ENCODE measurements around the gene BRMS1L.
"Not testable (repeated sequence)": the region's sequence is repeated elsewhere in the genome, so short reads cannot be mapped to it uniquely, and the experiment has no call there.

BRMS1L gene

DNA sequence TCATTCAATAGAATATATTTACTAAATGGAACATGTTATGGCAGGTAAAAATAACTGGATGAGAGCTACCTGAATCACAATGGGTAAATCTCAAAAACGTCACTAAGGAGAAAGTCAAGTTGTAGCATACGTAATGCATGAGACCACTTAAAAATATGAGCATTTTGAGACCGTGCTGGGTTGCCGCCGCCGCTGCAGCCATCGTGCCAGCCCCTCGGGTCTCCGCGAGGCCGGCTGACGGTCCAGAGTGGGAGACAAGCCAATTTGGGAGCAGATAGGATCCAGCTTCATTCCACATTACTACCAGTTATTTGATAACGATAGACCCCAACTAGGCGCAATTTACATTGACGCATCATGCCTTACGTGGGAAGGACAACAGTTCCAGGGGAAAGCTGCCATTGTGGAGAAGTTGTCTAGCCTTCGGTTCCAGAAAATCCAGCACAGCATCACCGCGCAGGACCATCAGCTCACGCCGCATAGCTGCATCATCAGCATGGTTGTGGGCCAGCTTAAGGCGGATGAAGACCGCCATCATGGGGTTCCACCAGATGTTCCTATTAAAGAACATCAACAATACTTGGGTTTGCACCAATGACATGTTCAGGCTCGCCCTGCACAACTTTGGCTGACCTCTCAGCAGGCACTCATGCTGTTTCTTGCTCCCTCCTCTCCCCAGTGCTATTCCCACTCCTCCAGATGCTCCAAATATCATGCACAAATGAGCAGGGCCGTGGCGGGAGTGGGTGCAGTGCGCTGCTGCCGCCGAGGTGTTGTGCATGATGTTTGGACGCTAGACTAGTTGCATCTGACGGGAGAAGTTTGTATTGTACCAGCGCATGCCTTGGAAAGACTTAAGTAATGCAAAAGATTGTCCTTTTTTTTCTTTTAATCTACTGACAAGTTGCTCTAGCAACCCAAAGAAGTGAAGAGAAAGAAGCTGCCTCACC is 6.3 kb upstream of the BRMS1L start:
- no peak for FAIRE-seq
- DNase-seq (ENCODE audit: extremely low spot score, insufficient read length, low read depth), result no peak

DNA sequence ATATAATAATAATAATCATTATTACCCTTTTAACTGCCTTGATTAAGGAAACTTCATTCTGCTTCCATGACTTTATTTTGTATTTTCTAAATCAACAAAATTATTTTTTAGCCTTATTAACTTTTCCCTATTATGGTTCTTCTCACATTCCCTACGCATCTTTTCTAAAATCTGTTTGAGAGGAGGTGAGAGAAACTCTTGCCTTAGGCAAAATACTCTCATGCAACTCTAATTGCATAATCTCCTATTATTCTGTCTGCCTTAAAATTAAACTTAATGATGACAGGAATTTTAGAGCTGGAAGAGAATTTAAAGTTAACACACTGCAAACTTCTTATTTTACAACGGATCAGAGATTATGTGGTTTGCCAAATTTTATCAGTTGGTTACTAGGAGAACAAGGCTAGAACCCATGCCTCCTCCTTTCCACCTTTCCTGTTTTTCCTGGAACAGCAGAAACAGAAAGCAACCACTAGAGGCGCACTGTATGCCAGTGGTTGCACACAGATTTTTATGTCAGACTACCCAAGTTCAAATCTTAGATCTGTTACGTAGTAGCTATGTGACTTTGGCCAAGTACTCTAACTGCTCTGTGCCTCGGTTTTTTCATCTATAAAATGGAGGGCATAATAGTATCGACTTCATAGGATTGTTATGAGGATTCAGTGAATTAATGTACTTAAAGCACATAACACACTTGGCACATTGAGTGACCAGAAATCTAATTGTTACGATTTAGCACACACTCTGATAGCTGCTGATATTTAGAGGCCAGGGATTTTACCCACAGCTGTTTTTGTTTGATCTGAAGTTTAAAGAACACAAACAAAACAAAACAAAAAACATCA is 4.3 kb upstream of the BRMS1L start:
- no peak for DNase-seq (ENCODE audit: extremely low spot score, insufficient read length, low read depth)
- FAIRE-seq, result no peak

DNA sequence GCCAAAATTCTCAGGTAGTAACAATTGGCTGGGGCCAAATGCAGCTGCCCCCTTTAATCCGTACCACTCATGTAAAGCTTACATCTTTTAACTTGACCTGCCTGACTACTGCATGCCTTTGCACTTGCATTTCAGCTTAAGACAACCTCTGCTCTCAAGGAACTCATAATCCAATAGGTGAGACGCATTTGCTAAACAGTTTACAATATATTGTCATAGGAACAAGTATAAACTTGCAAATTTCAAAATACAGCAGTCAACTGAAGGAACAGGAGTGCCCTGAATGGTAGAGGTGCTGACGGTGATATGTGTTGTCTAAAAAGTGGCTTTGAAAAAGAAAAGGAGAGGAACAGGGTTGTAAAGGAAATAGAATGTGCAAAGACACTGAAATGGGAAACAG is 3.6 kb upstream of the BRMS1L start:
- no peak for DNase-seq (ENCODE audit: extremely low spot score, insufficient read length, low read depth)
- FAIRE-seq, result no peak

DNA sequence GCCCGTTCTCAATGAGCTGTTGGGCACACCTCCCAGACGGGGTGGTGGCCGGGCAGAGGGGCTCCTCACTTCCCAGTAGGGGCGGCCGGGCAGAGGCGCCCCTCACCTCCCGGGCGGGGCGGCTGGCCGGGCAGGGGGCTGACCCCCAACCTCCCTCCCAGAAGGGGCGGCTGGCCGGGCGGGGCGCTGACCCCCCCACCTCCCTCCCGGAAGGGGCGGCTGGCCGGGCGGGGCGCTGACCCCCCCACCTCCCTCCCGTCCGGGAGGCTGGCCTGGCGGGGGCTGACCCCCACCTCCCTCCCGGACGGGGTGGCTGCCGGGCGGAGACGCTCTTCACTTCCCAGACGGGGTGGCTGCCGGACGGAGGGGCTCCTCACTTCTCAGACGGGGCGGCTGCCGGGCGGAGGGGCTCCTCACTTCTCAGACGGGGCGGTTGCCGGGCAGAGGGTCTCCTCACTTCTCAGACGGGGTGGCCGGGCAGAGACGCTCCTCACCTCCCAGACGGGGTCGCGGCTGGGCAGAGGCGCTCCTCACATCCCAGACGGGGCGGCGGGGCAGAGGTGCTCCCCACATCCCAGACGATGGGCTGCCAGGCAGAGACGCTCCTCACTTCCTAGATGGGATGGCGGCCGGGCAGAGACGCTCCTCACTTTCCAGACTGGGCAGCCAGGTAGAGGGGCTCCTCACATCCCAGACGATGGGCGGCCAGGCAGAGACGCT is 1.5 kb upstream of the BRMS1L start:
- FAIRE-seq; DNase-seq (ENCODE audit: extremely low spot score, insufficient read length, low read depth): not testable (repeated sequence)

DNA sequence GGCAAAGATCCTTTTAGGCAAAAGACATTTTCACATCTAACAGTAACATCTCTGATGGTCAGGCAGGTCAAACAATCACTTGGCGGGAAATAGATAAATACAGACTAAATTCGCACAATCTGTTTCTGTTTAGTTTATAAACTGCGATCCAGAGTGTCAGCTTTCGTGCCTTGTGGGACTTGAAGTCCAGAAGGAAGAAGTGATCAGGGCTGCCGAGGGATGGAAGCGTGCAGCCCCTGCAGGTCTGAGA is 245 bp upstream of the BRMS1L start:
- no peak for FAIRE-seq
- DNase-seq (ENCODE audit: extremely low spot score, insufficient read length, low read depth), result no peak

GRCh38 chr14:35826952-35827416 is 846 bp downstream of the BRMS1L start:
- FAIRE-seq, result no peak
- DNase-seq (ENCODE audit: extremely low spot score, insufficient read length, low read depth), result no peak

GRCh38 chr14:35827678-35828472 is 1.7 kb downstream of the BRMS1L start:
- FAIRE-seq, result no peak
- no peak for DNase-seq (ENCODE audit: extremely low spot score, insufficient read length, low read depth)

- no peak for DNase-seq (ENCODE audit: extremely low spot score, insufficient read length, low read depth)
- no peak for FAIRE-seq
These were observed 3.3 kb downstream of the BRMS1L start for GRCh38 chr14:35829449-35829848.

- FAIRE-seq, result no peak
- no peak for DNase-seq (ENCODE audit: extremely low spot score, insufficient read length, low read depth)
These were observed 9.3 kb downstream of the BRMS1L start for GRCh38 chr14:35835208-35835982.

- not testable (repeated sequence) for DNase-seq (ENCODE audit: extremely low spot score, insufficient read length, low read depth); FAIRE-seq
These were observed 15.6 kb downstream of the BRMS1L start for GRCh38 chr14:35841704-35842103.

DNA sequence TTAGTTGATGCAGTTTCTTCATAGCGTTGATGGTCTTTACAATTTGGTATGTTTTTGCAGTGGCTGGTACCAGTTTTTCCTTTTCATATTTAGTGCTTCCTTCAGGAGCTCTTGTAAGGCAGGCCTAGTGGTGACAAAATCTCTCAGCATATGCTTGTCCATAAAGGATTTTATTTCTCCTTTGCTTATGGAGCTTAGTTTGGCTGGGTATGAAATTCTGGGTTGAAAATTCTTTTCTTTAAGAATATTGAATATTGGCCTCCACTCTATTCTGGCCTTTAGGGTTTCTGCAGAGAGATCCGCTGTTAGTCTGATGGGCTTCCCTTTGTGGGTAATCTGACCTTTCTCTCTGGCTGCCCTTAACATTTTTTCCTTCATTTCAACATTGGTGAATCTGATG is 16.1 kb downstream of the BRMS1L start:
- FAIRE-seq; DNase-seq (ENCODE audit: extremely low spot score, insufficient read length, low read depth): not testable (repeated sequence)

DNA sequence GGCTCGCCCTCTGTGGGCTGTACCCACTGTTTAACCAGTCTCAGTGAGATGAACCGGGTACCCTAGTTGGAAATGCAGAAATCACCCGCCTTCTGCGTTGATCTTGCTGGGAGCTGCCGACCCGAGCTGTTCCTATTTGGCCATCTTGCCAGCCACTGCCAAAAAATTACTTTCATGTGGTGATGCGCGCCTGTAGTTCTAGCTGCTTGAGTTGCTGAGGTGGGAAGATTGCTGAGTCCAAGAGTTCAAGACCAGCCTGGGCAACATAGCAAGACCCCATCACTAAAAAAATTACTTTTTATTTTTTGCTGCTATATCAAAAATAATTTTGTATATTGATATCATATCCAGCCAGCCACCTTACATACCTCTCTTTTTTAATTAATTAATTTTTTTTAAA is 18.4 kb downstream of the BRMS1L start:
- no peak for FAIRE-seq
- DNase-seq (ENCODE audit: extremely low spot score, insufficient read length, low read depth), result no peak

DNA sequence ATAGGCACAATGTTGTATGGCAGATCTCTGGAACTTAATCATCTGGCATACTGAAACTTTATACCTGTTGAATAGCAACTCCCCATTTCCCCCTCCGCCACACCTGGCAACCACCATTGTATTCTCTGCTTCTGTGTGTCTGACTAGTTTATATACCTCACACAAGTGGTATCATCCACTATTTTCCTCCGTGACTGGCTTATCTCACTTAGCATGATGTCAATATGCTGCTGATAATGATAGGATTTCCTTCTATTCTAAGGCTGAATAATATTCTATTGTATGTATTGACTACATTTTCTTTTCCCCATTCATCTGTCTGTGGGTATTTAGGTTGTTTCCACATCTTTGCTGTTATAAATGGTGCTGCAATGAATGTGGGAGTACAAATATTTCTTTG is 21.5 kb downstream of the BRMS1L start:
- FAIRE-seq, result no peak
- no peak for DNase-seq (ENCODE audit: extremely low spot score, insufficient read length, low read depth)

DNA sequence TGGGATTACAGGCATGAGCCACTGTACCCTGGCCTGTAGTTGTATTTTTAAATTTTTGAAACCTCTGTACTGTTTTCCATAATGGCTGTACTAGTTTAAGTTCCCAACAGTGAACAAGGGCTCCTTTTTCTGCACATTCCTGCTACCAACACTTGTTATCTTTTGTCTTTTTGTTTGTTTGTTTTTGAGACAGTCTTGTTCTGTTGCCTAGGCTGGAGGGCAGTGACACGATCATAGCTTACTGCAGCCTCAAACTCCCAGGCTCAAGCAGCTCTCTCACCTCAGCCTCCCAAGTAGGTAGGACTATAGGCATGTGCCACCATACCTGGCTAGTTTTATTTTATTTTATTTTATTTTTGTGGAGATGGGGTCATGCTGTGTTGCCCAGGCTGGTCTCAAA is 23.0 kb downstream of the BRMS1L start:
- FAIRE-seq, result no peak

DNA sequence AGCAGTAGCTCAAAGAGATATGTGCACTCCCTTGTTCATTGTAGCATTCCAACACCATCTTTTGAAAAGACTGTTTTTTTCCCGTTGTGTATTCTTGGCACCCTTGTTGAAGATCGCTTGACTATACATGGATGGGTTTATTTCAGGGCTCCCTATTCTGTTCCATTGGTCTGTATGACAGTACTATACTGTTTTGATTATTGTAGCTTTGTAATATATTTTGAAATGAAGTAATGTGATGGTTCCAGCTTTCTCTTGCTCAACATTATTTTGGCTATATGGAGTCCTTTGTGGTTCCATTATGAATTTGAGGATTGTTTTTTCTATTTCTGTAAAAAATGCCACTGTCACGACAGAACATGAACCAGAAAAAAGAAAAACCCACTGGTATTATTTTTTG is 25.7 kb downstream of the BRMS1L start:
- FAIRE-seq (peak; percentile 5), DNase-seq (ENCODE audit: extremely low spot score, insufficient read length, low read depth) (no peak)

More for the DNA sequence above, 23.0 kb downstream of the BRMS1L start:
- DNase-seq (ENCODE audit: extremely low spot score, insufficient read length, low read depth), result no peak

- FAIRE-seq, result no peak
- no peak for DNase-seq (ENCODE audit: extremely low spot score, insufficient read length, low read depth)
These were observed 27.1 kb downstream of the BRMS1L start for GRCh38 chr14:35853225-35853624.

DNA sequence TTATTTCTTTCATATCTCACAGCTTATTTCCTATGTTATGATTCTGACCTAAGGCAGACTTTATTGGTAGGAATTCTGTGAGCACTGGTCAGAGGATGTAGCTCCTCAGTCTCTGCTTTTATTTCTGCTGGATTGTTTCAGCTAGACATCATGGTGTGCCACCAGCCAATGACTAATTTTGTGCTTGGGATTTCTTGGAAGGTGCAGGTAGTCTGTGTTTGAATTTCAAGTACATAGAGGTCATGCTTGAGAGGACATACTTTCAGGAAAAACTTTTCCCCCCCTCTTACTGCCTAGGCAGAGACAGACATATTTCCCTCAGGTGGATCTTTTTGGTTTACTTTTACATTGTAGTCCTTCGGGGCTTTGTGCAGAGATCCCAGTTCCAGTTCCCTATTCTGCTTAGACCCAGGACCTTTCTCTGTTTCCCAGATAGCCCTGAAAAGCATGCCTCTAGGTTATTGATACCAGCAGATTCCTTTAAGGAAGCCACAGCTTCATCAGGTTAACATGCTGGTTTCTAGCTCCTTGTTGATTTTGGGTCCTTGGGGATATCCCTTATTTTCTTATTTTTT is 28.6 kb downstream of the BRMS1L start:
- DNase-seq (ENCODE audit: extremely low spot score, insufficient read length, low read depth) (no peak), FAIRE-seq (peak; percentile 53)

DNA sequence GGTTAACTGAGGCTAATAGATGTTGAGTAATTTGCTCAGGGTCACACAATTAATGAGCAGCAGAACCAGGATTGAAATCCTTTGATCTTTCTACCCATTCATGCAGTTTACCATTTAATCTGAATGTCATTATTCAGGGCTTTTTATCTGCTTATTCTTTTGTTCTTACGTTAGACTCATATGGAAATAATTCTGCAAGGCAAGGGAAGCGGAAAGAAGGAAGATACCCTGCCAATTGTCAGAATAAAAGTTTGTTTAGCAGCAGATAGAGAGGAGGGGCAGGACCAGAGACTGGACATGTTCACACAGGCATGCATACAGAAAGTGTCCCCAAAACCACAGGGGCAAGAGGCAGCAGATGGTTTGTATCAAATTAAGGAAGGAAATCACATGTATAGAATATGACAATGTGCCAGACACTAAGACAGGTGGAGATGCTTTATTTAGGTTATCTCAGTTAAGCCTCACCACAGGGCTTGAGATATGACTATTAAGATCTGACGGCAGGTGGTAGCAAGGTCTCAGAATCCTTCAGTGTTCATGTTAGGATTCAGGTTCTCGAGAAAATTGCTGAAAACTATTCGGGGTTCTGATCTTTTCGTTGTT is 29.8 kb downstream of the BRMS1L start:
- DNase-seq (ENCODE audit: extremely low spot score, insufficient read length, low read depth), result peak; percentile 40
- FAIRE-seq, result peak; percentile 97

All from GM18507 (cell line).